Hindlimb muscle (tissue), 1 donor: ENCODE results near the gene ATP1B1. TPM values are rescaled to one million over a fixed set of nuclear protein-coding genes. Genes with fewer than 3 reads are reported as not detected.
"Not testable (repeated sequence)": the region's sequence is repeated elsewhere in the genome, so short reads cannot be mapped to it uniquely, and the experiment has no call there.

Experiments
- DNase-seq: peaks from one replicate; pipeline ENCODE4 v3.0.0-alpha.2; 2013
- polyA plus RNA-seq: library from polyadenylated mRNA; unstranded; fragments of 120-200 nt; gene quantifications from one replicate; pipeline ENCODE4 v1.2.1, GENCODE V29; 2013; ENCODE audit not compliant: insufficient read length

Gene ATP1B1
- polyA plus RNA-seq, 1 donor = 15.0 TPM

GRCh38 chr1:169117014-169117413 lies 10.5 kb downstream of the ATP1B1 start:
- DNase-seq = no peak

- no peak for DNase-seq
These were observed 11.1 kb downstream of the ATP1B1 start for GRCh38 chr1:169117599-169117998.

DNA sequence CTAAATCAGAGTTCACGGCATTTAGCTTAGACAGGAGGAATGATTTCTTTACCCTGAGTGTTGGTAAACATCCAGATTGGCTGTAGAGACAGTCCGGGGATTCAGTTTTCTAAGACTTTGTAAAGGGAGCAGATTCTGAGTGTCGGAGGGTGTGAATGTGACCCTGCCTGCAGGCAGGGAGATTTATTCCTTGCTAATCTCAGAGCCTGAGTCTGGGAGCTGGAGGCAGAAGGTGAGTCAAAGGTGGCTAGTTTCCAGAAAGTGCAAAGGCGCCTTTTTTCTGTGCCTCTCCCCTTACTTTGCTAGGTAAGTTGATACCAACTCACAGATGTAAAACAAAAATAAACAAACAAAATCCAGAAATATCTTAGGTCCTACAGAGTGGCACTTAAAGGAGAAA lies 11.7 kb downstream of the ATP1B1 start:
- no peak for DNase-seq

DNA sequence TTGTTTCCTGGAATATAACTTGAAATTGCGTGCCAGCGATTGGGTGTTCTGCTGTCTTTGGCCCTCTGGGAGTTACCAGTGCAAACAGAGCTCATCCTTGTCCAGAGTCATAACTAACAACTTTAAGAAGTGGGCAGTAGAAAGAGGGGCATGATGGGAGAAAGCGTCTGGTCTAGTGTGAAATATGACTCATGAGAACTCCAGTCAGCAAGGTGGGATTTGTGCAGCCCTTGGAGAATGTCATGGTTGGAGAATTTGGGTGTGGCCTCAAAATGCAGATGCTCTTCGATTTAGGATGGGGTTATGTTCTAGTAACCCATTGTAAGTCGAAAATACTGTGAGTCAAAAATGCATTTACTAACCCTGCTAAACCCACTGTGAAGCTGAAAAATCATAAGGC lies 12.9 kb downstream of the ATP1B1 start:
- DNase-seq = no peak

DNA sequence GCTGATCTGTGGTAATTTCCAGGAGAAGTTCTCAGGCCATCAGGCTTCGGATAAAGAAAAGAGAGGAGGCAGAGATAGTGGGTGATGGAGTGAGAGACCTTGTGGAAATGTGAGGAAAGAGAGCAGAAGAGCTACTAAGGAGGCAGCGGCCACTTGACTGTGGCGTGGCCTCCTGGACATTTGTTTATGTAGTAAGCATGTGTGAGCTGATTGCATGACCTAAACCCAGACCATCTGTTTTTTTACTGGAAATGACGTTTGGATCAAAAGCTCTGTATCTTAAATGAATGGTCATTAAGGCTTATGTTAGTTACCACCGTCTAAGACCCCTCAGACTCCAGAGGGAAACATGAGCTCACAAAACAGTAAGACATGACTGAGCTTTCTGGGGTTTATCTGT lies 13.6 kb downstream of the ATP1B1 start:
- DNase-seq = no peak

DNA sequence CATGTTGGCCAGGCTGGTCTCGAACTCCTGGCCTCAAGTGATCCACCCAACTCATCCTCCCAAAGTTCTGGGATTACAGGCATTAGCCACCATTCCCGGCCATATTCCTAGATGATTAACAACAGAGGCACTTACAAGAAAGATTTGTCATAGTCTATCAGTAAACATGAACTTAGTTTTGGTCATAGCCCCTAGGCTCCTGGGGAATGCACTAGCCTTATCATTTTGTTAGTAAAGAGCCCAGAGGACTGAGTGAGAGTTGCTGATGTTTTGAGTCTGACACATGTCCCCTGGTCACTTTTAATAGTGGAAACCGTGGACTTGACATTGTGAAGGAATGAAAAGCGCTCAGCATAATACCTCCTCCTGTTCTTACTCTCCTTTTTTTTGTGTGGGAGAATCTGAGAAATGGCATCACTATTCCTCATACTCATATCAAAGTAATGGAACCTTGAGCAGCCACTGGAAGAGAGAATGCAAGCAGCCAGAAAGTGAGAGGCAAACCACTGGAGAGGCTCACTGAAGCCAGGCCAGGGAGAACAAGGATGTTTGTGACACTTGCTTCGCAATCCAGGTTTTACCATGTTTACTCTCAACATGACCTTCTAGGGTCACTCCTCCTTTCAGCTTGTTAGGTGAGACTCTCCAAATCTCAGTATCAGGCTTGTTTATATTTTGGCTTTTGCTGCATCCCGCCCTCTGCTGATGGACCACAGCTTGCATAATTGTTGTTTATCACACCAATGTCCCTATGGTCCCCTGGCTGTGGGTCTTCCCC lies 14.8 kb downstream of the ATP1B1 start:
- DNase-seq = no peak

GRCh38 chr1:169122976-169123375 lies 16.5 kb downstream of the ATP1B1 start:
- no peak for DNase-seq

GRCh38 chr1:169124459-169124858 lies 18.0 kb downstream of the ATP1B1 start:
- no peak for DNase-seq

DNA sequence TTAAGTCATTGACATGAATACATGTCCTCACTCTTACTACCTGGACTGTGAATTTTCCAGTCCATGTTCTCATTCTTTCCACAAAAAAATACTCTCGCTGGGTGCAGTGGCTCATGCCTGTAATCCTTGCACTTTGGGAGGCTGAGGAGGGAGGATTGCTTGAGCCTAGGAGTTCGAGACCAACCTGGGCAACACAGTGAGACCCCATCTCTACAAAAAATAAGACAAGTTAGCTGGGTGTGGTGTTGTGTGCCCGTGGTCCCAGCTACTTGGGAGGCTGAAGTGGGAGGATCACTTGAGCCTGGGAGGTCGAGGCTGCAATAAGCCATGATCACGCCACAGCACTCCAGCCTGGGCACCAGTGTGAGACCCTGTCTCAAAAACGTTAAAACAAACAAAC lies 19.1 kb downstream of the ATP1B1 start:
- not testable (repeated sequence) for DNase-seq

GRCh38 chr1:169126335-169126734 lies 19.8 kb downstream of the ATP1B1 start:
- DNase-seq = no peak

GRCh38 chr1:169127305-169127704 lies 20.8 kb downstream of the ATP1B1 start:
- DNase-seq = no peak

DNA sequence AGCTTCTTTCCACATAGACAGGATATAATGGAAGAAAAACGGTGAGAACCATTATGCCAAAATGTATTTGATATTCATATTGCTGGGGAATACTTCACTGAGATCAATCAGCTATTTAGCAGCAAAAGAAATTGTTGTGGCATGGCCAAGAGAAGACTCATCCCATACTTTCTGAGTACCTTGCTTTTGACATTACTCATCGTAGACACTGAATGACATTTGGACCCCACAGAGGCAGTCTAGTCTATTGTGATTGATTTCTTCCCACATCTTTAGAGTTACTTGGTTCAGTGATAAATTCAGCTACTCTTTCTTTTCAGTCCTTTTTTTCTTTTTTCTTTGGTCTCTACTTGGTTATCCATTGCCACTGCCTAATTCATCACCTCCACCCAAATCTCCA lies 22.1 kb downstream of the ATP1B1 start:
- DNase-seq = no peak

- no peak for DNase-seq
These were observed 22.8 kb downstream of the ATP1B1 start for GRCh38 chr1:169129109-169129784.

GRCh38 chr1:169130683-169131082 lies 24.2 kb downstream of the ATP1B1 start:
- no peak for DNase-seq

- DNase-seq = no peak
These were observed 26.2 kb downstream of the ATP1B1 start for GRCh38 chr1:169132512-169133227.

DNA sequence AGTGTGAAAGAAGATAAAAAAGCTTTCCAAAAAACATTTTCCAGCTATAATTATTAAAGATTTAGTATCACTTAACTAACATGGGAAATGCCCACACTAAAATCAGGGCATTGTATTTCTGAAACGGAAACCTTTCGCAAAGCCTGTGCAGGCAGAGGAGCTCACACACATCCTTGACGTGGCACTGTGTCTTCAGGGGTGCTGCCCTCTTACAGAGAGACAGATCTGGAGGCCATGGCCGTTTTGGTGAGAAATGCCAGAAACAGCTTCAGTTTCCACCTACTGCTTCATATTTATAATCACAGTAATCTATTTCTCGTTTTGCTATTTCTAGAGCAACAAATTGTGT lies 26.7 kb downstream of the ATP1B1 start:
- DNase-seq = no peak

- DNase-seq = no peak
These were observed 27.5 kb downstream of the ATP1B1 start for GRCh38 chr1:169133801-169134502.

GRCh38 chr1:169137357-169137756 lies 30.9 kb downstream of the ATP1B1 start:
- DNase-seq = no peak

DNA sequence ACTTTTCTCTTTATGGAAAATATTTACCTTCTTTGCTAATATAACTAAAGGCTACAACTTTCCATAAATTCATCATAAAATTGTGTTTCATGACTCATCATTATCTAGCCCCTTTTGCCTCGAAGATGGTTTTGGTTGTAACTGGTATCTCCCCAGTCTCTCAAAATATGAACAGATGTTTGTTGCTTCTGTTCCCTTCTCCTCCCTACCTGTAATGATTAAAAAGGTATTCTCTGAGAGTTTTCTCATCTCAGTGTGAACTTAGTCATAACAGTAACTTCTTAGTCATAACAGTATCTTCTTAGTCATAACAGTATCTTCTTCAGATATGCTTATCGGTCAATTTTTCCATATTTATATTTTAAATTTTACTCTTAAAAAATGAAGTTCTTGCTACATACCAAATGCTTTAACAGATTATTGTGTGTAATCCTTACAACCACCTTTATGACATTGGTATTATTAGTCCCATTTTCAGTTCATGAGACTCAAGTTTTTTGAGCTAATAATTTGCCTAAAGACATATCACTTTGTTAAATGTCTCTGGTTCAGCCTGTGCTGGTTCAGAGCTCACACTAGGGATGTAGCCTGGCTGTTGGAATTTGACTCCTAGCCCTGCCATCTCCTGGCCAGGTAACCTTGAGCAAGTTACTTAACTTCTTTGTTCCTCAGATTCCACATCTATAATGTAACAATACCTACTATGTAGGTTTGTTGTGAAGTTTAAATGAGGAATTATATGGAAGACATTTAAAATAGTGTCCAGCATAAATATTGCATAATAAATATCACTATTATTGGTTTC lies 32.6 kb downstream of the ATP1B1 start:
- no peak for DNase-seq

DNA sequence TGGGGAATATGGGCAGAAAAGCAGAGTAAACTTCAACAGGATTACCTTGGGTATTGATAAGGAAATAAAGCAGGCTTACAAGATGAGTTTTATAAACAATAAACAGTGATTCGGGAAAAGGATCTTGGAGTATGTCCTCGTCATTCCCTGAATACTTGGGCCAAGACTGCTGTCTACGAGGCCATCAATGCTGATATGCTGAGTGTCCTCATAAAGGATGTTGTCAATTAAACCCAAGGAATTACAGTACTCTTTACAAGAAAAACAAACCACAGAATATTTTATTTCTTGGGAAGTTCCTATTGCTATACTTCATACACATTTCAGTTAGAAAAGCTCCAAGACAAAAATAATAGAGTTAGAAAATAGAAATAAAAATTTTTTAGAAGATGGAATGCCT lies 34.9 kb downstream of the ATP1B1 start:
- DNase-seq = no peak

GRCh38 chr1:169142129-169142528 lies 35.6 kb downstream of the ATP1B1 start:
- DNase-seq = no peak

GRCh38 chr1:169143346-169143745 lies 36.9 kb downstream of the ATP1B1 start:
- no peak for DNase-seq
